H1 (cell line): Measurements from ENCODE around the gene SGMS1. TPM values are rescaled to one million over a fixed set of nuclear protein-coding genes. Genes with fewer than 3 reads are reported as not detected.

Experiments used
- FOSL1 ChIP-seq: IDR thresholded peaks from 2 replicates; pipeline ENCODE4 v1.6.1; 2011; ENCODE audit warnings: mild to moderate bottlenecking, low read depth, low read length, moderate library complexity; ENCODE audit not compliant: insufficient read depth
- TAF7 ChIP-seq: optimal IDR thresholded peaks from 2 replicates; pipeline ENCODE3; 2011; ENCODE audit warnings: low read depth, mild to moderate bottlenecking, inconsistent platforms, low read length, moderate library complexity, borderline replicate concordance
- polyA plus RNA-seq, 7 experiments: library from polyadenylated mRNA; depleted of rRNA in 3 of 7; stranded (reverse) in 5 of 7; unstranded in 2 of 7; fragments of >200 nt in 5 of 7; fragments of 200-250 nt in 2 of 7; gene quantifications; 1 replicate in 5 of 7; 2 replicates in 1 of 7; 4 replicates in 1 of 7; pipeline versions ENCODE4 v1.2.1 to v1.2.3, GENCODE V29; 2011 to 2013; ENCODE audit warnings: missing spikeins in 2 of 7, mixed read lengths in 2 of 7
- total RNA-seq: library from RNA; stranded (reverse); fragmentation: NEBNext Ultra II Directional; extraction: Animal tissue kit (Norgen Biotek cat#: 25700); gene quantifications from 2 replicates; pipeline ENCODE4 v1.2.1, GENCODE V29; 2021
- TF ChIP-seq, protein P1 (sequence below): fragments of 300-600 bp; sonication (generic); IDR thresholded peaks from 2 replicates; pipeline ENCODE4 v1.7.1; 2012; ENCODE audit warnings: low read length, moderate library complexity, mild to moderate bottlenecking, inconsistent platforms; ENCODE audit not compliant: insufficient replicate concordance
- TF ChIP-seq, protein P2 (sequence below): IDR thresholded peaks from 2 replicates; pipeline ENCODE4 v1.6.1; 2011; ENCODE audit warnings: low read depth, mild to moderate bottlenecking, low read length; ENCODE audit not compliant: insufficient read depth

The SGMS1 gene
- total and polyA plus RNA-seq, 2 of the 8 experiments (the other 6 are each of a cell fraction or from before 2014, with no cell fraction given), result 6.0 to 15.6 TPM

DNA sequence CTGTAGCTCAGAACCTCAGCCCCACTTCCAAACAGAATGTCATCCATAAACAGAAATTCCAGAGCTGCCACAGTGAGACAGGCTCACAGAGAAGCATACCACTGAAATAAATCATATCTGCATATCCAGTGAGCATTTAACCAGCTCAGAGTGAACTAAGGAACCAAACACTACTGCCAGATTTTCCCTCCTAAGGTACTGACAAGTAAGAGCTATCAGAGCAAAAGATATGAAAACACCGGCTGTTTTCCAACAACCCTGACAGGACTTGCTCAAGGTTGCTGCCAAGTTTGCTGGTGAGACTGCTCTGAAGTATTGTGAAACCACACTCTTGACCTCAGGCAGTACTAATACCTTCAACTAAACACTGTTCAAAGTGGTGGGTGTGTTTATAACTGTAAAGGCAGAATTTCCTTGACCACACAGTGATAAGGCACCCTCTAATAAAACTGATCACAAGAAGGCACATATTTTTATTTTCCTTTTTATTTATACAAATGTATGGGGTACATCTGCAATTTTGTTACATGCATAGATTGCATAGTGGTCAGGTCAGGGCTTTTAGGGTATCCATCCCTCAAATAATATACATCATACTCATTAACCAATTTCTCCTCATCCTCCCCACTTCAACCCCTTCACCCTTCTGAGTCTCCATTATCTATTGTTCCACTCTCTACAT is 18.3 kb downstream of the SGMS1 start (continued):
- TF ChIP-seq, protein P1, sequence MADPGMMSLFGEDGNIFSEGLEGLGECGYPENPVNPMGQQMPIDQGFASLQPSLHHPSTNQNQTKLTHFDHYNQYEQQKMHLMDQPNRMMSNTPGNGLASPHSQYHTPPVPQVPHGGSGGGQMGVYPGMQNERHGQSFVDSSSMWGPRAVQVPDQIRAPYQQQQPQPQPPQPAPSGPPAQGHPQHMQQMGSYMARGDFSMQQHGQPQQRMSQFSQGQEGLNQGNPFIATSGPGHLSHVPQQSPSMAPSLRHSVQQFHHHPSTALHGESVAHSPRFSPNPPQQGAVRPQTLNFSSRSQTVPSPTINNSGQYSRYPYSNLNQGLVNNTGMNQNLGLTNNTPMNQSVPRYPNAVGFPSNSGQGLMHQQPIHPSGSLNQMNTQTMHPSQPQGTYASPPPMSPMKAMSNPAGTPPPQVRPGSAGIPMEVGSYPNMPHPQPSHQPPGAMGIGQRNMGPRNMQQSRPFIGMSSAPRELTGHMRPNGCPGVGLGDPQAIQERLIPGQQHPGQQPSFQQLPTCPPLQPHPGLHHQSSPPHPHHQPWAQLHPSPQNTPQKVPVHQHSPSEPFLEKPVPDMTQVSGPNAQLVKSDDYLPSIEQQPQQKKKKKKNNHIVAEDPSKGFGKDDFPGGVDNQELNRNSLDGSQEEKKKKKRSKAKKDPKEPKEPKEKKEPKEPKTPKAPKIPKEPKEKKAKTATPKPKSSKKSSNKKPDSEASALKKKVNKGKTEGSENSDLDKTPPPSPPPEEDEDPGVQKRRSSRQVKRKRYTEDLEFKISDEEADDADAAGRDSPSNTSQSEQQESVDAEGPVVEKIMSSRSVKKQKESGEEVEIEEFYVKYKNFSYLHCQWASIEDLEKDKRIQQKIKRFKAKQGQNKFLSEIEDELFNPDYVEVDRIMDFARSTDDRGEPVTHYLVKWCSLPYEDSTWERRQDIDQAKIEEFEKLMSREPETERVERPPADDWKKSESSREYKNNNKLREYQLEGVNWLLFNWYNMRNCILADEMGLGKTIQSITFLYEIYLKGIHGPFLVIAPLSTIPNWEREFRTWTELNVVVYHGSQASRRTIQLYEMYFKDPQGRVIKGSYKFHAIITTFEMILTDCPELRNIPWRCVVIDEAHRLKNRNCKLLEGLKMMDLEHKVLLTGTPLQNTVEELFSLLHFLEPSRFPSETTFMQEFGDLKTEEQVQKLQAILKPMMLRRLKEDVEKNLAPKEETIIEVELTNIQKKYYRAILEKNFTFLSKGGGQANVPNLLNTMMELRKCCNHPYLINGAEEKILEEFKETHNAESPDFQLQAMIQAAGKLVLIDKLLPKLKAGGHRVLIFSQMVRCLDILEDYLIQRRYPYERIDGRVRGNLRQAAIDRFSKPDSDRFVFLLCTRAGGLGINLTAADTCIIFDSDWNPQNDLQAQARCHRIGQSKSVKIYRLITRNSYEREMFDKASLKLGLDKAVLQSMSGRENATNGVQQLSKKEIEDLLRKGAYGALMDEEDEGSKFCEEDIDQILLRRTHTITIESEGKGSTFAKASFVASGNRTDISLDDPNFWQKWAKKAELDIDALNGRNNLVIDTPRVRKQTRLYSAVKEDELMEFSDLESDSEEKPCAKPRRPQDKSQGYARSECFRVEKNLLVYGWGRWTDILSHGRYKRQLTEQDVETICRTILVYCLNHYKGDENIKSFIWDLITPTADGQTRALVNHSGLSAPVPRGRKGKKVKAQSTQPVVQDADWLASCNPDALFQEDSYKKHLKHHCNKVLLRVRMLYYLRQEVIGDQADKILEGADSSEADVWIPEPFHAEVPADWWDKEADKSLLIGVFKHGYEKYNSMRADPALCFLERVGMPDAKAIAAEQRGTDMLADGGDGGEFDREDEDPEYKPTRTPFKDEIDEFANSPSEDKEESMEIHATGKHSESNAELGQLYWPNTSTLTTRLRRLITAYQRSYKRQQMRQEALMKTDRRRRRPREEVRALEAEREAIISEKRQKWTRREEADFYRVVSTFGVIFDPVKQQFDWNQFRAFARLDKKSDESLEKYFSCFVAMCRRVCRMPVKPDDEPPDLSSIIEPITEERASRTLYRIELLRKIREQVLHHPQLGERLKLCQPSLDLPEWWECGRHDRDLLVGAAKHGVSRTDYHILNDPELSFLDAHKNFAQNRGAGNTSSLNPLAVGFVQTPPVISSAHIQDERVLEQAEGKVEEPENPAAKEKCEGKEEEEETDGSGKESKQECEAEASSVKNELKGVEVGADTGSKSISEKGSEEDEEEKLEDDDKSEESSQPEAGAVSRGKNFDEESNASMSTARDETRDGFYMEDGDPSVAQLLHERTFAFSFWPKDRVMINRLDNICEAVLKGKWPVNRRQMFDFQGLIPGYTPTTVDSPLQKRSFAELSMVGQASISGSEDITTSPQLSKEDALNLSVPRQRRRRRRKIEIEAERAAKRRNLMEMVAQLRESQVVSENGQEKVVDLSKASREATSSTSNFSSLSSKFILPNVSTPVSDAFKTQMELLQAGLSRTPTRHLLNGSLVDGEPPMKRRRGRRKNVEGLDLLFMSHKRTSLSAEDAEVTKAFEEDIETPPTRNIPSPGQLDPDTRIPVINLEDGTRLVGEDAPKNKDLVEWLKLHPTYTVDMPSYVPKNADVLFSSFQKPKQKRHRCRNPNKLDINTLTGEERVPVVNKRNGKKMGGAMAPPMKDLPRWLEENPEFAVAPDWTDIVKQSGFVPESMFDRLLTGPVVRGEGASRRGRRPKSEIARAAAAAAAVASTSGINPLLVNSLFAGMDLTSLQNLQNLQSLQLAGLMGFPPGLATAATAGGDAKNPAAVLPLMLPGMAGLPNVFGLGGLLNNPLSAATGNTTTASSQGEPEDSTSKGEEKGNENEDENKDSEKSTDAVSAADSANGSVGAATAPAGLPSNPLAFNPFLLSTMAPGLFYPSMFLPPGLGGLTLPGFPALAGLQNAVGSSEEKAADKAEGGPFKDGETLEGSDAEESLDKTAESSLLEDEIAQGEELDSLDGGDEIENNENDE, result no peak
- TF ChIP-seq FOSL1, result no peak
- no peak for TF ChIP-seq TAF7
- TF ChIP-seq, protein P2, sequence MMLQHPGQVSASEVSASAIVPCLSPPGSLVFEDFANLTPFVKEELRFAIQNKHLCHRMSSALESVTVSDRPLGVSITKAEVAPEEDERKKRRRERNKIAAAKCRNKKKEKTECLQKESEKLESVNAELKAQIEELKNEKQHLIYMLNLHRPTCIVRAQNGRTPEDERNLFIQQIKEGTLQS, result no peak
